A549 (cell line): ENCODE measurements around the gene RIOK2. TPM values are rescaled to one million over a fixed set of nuclear protein-coding genes. Genes with fewer than 3 reads are reported as not detected.
A peak's percentile ranks its signal among the peaks of the same experiment; 100 is the strongest.

Source experiments
- ATAC-seq, 2 experiments: fragments of 200-7000 bp in 1 of 2; fragments of >200 bp in 1 of 2; cut with Nextera tagmentation in 1 of 2; cut with Tn5 transposase in 1 of 2; 3 replicates each; pipeline versions ENCODE4 v1.8.0 to v1.9.1; 2018 to 2020; ENCODE audit warnings: mild to moderate bottlenecking in 1 of 2, moderate library complexity in 1 of 2
- CTCF ChIA-PET: fragments of 300-600 bp; sonication (Branson Sonifier 250); formaldehyde crosslinking; extraction: SDS; loops from one replicate; lab custom pipeline; 2021; ENCODE audit warnings: antibody characterized with exemption, inconsistent platforms; lab: Yijun Ruan, JAX
- POLR2A ChIA-PET: fragments of 350-600 bp; formaldehyde crosslinking; extraction: SDS; loops from one replicate; lab custom pipeline; 2021; ENCODE audit warnings: antibody characterized with exemption, inconsistent platforms; lab: Yijun Ruan, JAX
- DNase-seq, 2 experiments: peaks; one replicate each; pipeline versions ENCODE4 v3.0.0 to v3.0.0-alpha.2; 2011 to 2016; ENCODE audit warnings: low read depth in 1 of 2, low spot score in 1 of 2
- FAIRE-seq: peaks from 2 replicates; lab custom pipeline; 2011; peaks lifted over from hg19 to GRCh38; lab: Jason Lieb, UNC
- H3K27ac ChIP-seq, 2 experiments: fragments of >200 bp; sonication (Bioruptor Twin); formaldehyde crosslinking; 3 replicates each; pipeline ENCODE4 v1.5.1; 2016 to 2017
- H3K4me1 ChIP-seq: fragments of >200 bp; sonication (Bioruptor Twin); formaldehyde crosslinking; 3 replicates; pipeline ENCODE4 v1.6.1; 2016
- H3K4me2 ChIP-seq: fragments of >200 bp; sonication (Bioruptor Twin); formaldehyde crosslinking; 3 replicates; pipeline ENCODE4 v1.6.1; 2016
- H3K4me3 ChIP-seq: fragments of >200 bp; sonication (Bioruptor Twin); formaldehyde crosslinking; 3 replicates; pipeline ENCODE4 v1.5.1; 2016
- H3K9me3 ChIP-seq: fragments of >200 bp; sonication (Bioruptor Twin); formaldehyde crosslinking; 3 replicates; pipeline ENCODE4 v1.6.1; 2016
- BCL3 ChIP-seq: fragments of >200 bp; sonication (Bioruptor Twin); formaldehyde crosslinking; IDR thresholded peaks from 3 replicates; pipeline ENCODE4 v1.6.1; 2016
- BHLHE40 ChIP-seq: IDR thresholded peaks from 2 replicates; pipeline ENCODE4 v1.6.1; 2012; ENCODE audit warnings: low read depth, low read length, inconsistent platforms
- CBX8 ChIP-seq: fragments of 200-600 bp; sonication (generic); IDR thresholded peaks from 2 replicates; pipeline ENCODE4 v1.6.1; 2016
- CHD2 ChIP-seq: fragments of 150-350 bp; IDR thresholded peaks from 2 replicates; pipeline ENCODE4 v1.6.1; 2014; ENCODE audit warnings: low read length; ENCODE audit not compliant: partially characterized antibody
- EP300 ChIP-seq, 2 experiments: fragments of >200 bp; sonication (Bioruptor Twin); formaldehyde crosslinking; IDR thresholded peaks; 2 replicates in 1 of 2; 3 replicates in 1 of 2; pipeline ENCODE4 v1.6.1; 2016 to 2017
- HOXA7 ChIP-seq: fragments of 250-450 bp; sonication (Bioruptor Pico); IDR thresholded peaks from 2 replicates; pipeline ENCODE4 v1.5.0; 2020; ENCODE audit warnings: mild to moderate bottlenecking, moderate library complexity
- KDM1A ChIP-seq: fragments of 200-600 bp; sonication (generic); IDR thresholded peaks from 2 replicates; pipeline ENCODE4 v1.6.1; 2016; ENCODE audit warnings: low read depth, mild to moderate bottlenecking
- MAFK ChIP-seq: fragments of 450-650 bp; IDR thresholded peaks from 2 replicates; pipeline ENCODE4 v1.6.1; 2014; ENCODE audit not compliant: partially characterized antibody
- MYC ChIP-seq: IDR thresholded peaks from 2 replicates; pipeline ENCODE4 v1.6.1; 2012; ENCODE audit warnings: mild to moderate bottlenecking, inconsistent platforms, low read length, improper control_type of control experiment, borderline replicate concordance
- PHF8 ChIP-seq: fragments of 200-600 bp; sonication (generic); IDR thresholded peaks from 2 replicates; pipeline ENCODE4 v1.6.1; 2016; ENCODE audit warnings: low read depth, mild to moderate bottlenecking, antibody characterized with exemption, moderate library complexity, borderline replicate concordance
- RNF2 ChIP-seq: fragments of 200-600 bp; sonication (generic); IDR thresholded peaks from 2 replicates; pipeline ENCODE4 v1.6.1; 2016; ENCODE audit warnings: low read depth, mild to moderate bottlenecking, antibody characterized with exemption, moderate library complexity, borderline replicate concordance
- TP53 ChIP-seq: fragments of 250-450 bp; sonication (Bioruptor Pico); IDR thresholded peaks from 2 replicates; pipeline ENCODE4 v1.5.0; 2021; ENCODE audit warnings: mild to moderate bottlenecking, moderate library complexity
- USF2 ChIP-seq: fragments of 450-650 bp; IDR thresholded peaks from 2 replicates; pipeline ENCODE4 v1.6.1; 2014; ENCODE audit warnings: antibody characterized with exemption
- ZC3H11A ChIP-seq: fragments of 450-650 bp; IDR thresholded peaks from 2 replicates; pipeline ENCODE4 v1.6.1; 2014; ENCODE audit warnings: antibody characterized with exemption, mild to moderate bottlenecking
- ZNF302 ChIP-seq: fragments of 250-450 bp; sonication (Bioruptor Pico); IDR thresholded peaks from 2 replicates; pipeline ENCODE4 v1.9.0; 2021; ENCODE audit warnings: inconsistent platforms, mild to moderate bottlenecking, moderate library complexity
- WGBS: methylation state at CpG from one replicate; pipeline ENCODE4 v1.1.6; 2017; ENCODE audit errors: missing lambda C conversion rate; 5-methylcytosine and 5-hydroxymethylcytosine counted together
- polyA plus RNA-seq, 4 experiments: library from polyadenylated mRNA; depleted of rRNA in 3 of 4; stranded (reverse); fragments of >200 nt; fragmentation: RNase III in 1 of 4; extraction: RNeasy Plus Mini Kit Qiagen cat#74134 plus additional on column Dnase treatment in 1 of 4; gene quantifications; 2 replicates in 3 of 4; 3 replicates in 1 of 4; pipeline ENCODE4 v1.2.3, GENCODE V29; 2011 to 2017
- small RNA-seq, 6 experiments: library from RNA; depleted of rRNA; stranded (forward); fragments of <200 nt; gene quantifications; one replicate each; pipeline ENCODE3, GENCODE V24; 2012

Gene RIOK2
- polyA plus RNA-seq, 2 of the 4 experiments (the other 2 are of a cell fraction) = 14.7 to 32.0 TPM

GRCh38 chr5:97112230-97112629 lies 70.8 kb downstream of the RIOK2 start:
- DNase-seq = no peak
- no peak overlapping the region for H3K4me3 ChIP-seq
- no peaks in the 10 kb centered on the region for H3K9me3 ChIP-seq
- no peaks in the 10 kb centered on the region for H3K4me1 ChIP-seq
- no peak overlapping the region for H3K27ac ChIP-seq
- POLR2A ChIA-PET = no interaction called here
- CTCF ChIA-PET = no interaction called here
- no peak overlapping the region for H3K4me2 ChIP-seq
- TF ChIP-seq ZNF302 (CRISPR knock-in tag) (no peak), ZC3H11A (no peak), MAFK (no peak), EP300 (IDR thresholded peaks at IDR 0.05) (no peak), TP53 (no peak), CHD2 (no peak), HOXA7 (no peak), CBX8 (no peak), BHLHE40 (no peak), BCL3 (no peak), USF2 (no peak), MYC (no peak)
- WGBS = 78% methylated on average over 6 of the region's 6 CpGs
- ATAC-seq = no peak
- FAIRE-seq = no peak

GRCh38 chr5:97111616-97112015 lies 71.4 kb downstream of the RIOK2 start:
- WGBS = 58% methylated on average over 4 of the region's 4 CpGs
- DNase-seq (no peak), ATAC-seq (no peak), FAIRE-seq (no peak)
- Histone ChIP-seq H3K27ac (no peak overlapping the region), H3K4me3 (no peak overlapping the region), H3K4me2 (no peak overlapping the region), H3K4me1 (no peaks in the 10 kb centered on the region), H3K9me3 (no peaks in the 10 kb centered on the region)
- ChIA-PET CTCF (no interaction called here), POLR2A (no interaction called here)
- TF ChIP-seq RNF2 = no peak
- TF ChIP-seq KDM1A = no peak
- no peak for TF ChIP-seq ZC3H11A

GRCh38 chr5:97111004-97111403 lies 72.0 kb downstream of the RIOK2 start:
- FAIRE-seq (no peak), DNase-seq (no peak), ATAC-seq (no peak)
- no peak overlapping the region for H3K4me3 ChIP-seq
- ChIA-PET CTCF (no interaction called here), POLR2A (no interaction called here)
- H3K27ac ChIP-seq = no peak overlapping the region
- no peak overlapping the region for H3K4me2 ChIP-seq
- no peaks in the 10 kb centered on the region for H3K4me1 ChIP-seq
- H3K9me3 ChIP-seq = no peaks in the 10 kb centered on the region
- TF ChIP-seq MAFK (peak; percentile 19), PHF8 (no peak)
- TF ChIP-seq, all 56 proteins: peak for 1
- WGBS = 78% methylated on average over 5 of the region's 5 CpGs

Small RNA genes lying within 50 kb of the gene (small RNA-seq; reads per million reads assigned to genes)
- gene RNU1-73P = 0 reads per million in 6 experiments

Other genes starting within 250 kb of the RIOK2 start
- 19.1 and 19.7 TPM in 2 replicates for gene LNPEP, start 247.2 kb downstream of the RIOK2 start, polyA plus RNA-seq (2011; rRNA removed)
- 5.9 to 6.4 TPM (median 6.2 TPM) in 3 replicates for gene LNPEP, start 247.2 kb downstream of the RIOK2 start, polyA plus RNA-seq (2017; fragmentation: RNase III; extraction: RNeasy Plus Mini Kit Qiagen cat#74134 plus additional on column Dnase treatment)
- not detected in 2 replicates for gene LIX1, start 40.6 kb downstream of the RIOK2 start, polyA plus RNA-seq (2011; rRNA removed)
- gene LIX1, start 40.6 kb downstream of the RIOK2 start, polyA plus RNA-seq (2017; fragmentation: RNase III; extraction: RNeasy Plus Mini Kit Qiagen cat#74134 plus additional on column Dnase treatment) = not detected in 3 replicates